ENCODE measurements around the gene CCL19.

DNA sequence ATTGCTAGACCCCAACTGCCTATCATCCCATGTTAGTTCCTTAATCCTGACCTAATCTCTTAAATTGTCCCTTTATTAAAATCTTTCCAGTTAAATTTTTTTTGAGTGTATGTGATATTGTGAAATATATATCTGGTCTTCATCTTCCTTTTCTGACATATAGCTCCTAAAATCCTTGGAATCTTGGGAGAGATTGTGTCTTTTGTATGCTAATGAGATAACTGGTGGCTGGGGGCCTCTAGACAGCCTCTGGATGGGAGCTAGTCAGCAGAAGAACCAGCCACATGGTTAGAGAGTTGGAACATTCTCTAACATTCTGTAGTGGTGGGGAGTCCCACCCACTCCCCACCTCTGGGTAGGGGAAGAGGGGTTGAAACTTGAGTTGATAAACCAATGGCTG, 3.7 kb upstream of the CCL19 start:
- TF ChIP-seq CTCF (conservative IDR thresholded peaks at IDR 0.05; ENCODE audit: low read depth, low read length) (no peak), EZH2 (IDR thresholded peaks at IDR 0.05; ENCODE audit: low read length, unreplicated experiment) (no peak)
